Peyer's patch (tissue), 4 donors: Measurements from ENCODE around the gene FARP1.

Source experiments
- CTCF ChIP-seq, 6 experiments: fragments of 450-650 bp in 4 of 6; fragments of 200-600 bp in 2 of 6; sonication (generic) in 1 of 6; IDR thresholded peaks; one replicate each; pipeline ENCODE4 v1.5.1; 2017 to 2019; ENCODE audit warnings: antibody characterized with exemption in 6 of 6, mild to moderate bottlenecking in 3 of 6, moderate library complexity in 1 of 6
- POLR2A ChIP-seq, 2 donors: fragments of 450-650 bp; IDR thresholded peaks; one replicate each; pipeline ENCODE4 v1.5.1; 2017; ENCODE audit warnings: antibody characterized with exemption in 2 of 2, mild to moderate bottlenecking in 2 of 2, moderate library complexity in 2 of 2

DNA sequence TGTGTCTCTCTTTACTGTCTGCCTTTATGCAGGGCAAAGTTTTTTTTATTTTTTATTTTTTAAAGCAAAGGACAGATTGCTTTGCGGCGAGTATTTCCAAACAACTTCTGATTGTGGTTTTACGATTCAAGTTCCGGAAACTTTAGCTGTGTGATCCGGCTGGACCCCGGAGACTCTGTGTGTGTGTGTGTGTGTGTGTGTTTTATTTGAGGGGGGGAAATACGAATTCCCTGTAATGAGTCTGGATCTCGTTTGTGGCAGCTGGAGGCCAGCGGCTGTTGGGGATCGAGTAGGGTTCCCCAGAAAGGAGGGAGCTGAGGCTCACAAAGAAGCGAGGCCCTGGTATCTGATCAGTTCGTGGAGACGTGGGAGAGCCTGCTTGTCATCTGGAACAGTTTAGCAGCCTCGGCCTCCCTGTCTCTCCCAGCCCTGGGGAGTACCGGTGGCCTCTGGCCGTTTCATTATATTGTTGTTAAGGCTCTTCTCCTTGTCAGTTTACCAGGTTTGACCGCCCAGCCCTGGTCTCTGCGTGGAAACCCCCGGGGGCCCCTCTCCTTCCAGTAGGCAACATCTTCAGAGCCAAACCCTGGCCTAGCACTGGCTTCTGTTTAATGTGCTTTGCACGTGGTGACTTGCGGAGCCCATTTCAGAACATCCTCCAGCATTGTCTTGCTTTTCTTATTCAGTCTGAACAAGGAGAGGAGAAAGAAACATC, 1.3 kb downstream of the FARP1 start:
- no peak for TF ChIP-seq CTCF (IDR thresholded peaks at IDR 0.05)
- TF ChIP-seq POLR2A (IDR thresholded peaks at IDR 0.05), result no peak
